ENCODE data around the gene ATP1A2.

ATP1A2 gene

GRCh38 chr1:160127381-160127780 lies 11.8 kb downstream of the ATP1A2 start:
- no peak for DNase-seq

GRCh38 chr1:160127865-160128523 lies 12.4 kb downstream of the ATP1A2 start:
- no peak for DNase-seq

- DNase-seq = no peak
These were observed 13.1 kb downstream of the ATP1A2 start for GRCh38 chr1:160128636-160129035.

- DNase-seq = no peak
These were observed 13.5 kb downstream of the ATP1A2 start for GRCh38 chr1:160129046-160129445.

- DNase-seq = no peak
These were observed 14.0 kb downstream of the ATP1A2 start for GRCh38 chr1:160129558-160129957.

GRCh38 chr1:160129966-160130365 lies 14.4 kb downstream of the ATP1A2 start:
- no peak for DNase-seq

GRCh38 chr1:160130486-160130885 lies 14.9 kb downstream of the ATP1A2 start:
- DNase-seq = no peak

GRCh38 chr1:160130939-160131338 lies 15.4 kb downstream of the ATP1A2 start:
- no peak for DNase-seq

GRCh38 chr1:160131803-160132565 lies 16.4 kb downstream of the ATP1A2 start:
- no peak for DNase-seq

- no peak for DNase-seq
These were observed 18.6 kb downstream of the ATP1A2 start for GRCh38 chr1:160133990-160134770.

- no peak for DNase-seq
These were observed 19.4 kb downstream of the ATP1A2 start for GRCh38 chr1:160134791-160135572.

- no peak for DNase-seq
These were observed 20.8 kb downstream of the ATP1A2 start for GRCh38 chr1:160136121-160136925.

- no peak for DNase-seq
These were observed 21.3 kb downstream of the ATP1A2 start for GRCh38 chr1:160136926-160137200.

- no peak for DNase-seq
These were observed 21.8 kb downstream of the ATP1A2 start for GRCh38 chr1:160137216-160137862.

GRCh38 chr1:160139840-160140239 lies 24.3 kb downstream of the ATP1A2 start:
- no peak for DNase-seq

GRCh38 chr1:160143695-160144094 lies 28.1 kb downstream of the ATP1A2 start:
- no peak for DNase-seq

- DNase-seq = no peak
These were observed 29.4 kb downstream of the ATP1A2 start for GRCh38 chr1:160144921-160145320.

- no peak for DNase-seq
These were observed 30.5 kb downstream of the ATP1A2 start for GRCh38 chr1:160146107-160146506.

- no peak for DNase-seq
These were observed 32.6 kb downstream of the ATP1A2 start for GRCh38 chr1:160148121-160148520.

- DNase-seq = no peak
These were observed 33.7 kb downstream of the ATP1A2 start for GRCh38 chr1:160149233-160149632.

GRCh38 chr1:160149716-160150115 lies 34.2 kb downstream of the ATP1A2 start:
- DNase-seq = no peak

- DNase-seq = no peak
These were observed 35.7 kb downstream of the ATP1A2 start, which contains the start of gene ATP1A4 for GRCh38 chr1:160151303-160151702. TSS of gene ATP1A4 (plus strand) at chr1:160151603. CDS start at chr1:160152041, 438 bp downstream.

Data from NCI-H2107 (cell line).